Measurements from ENCODE around the gene ZMYND10.

- TF ChIP-seq ARNTL (CRISPR knock-in tag; IDR thresholded peaks at IDR 0.05; ENCODE audit: borderline replicate concordance, low read depth) = no peak
- TF ChIP-seq ZC3H10 (CRISPR knock-in tag; IDR thresholded peaks at IDR 0.05) = no peak
- TF ChIP-seq PATZ1 (CRISPR knock-in tag; IDR thresholded peaks at IDR 0.05; ENCODE audit: borderline replicate concordance) = no peak
- TF ChIP-seq ZFP3 (CRISPR knock-in tag; IDR thresholded peaks at IDR 0.05) = no peak
- TF ChIP-seq SNAI2 (CRISPR knock-in tag; IDR thresholded peaks at IDR 0.05) = no peak
- no peak for TF ChIP-seq ZFP30 (CRISPR knock-in tag; IDR thresholded peaks at IDR 0.05)
Observed at GRCh38 chr3:50371133-50371685, 25.7 kb upstream of the ZMYND10 start.
